Left ventricle myocardium inferior (tissue), 1 donor: Measurements from ENCODE around the gene CDH4. TPM values are rescaled to one million over a fixed set of nuclear protein-coding genes. Genes with fewer than 3 reads are reported as not detected.

Experiments
- DNase-seq: peaks from one replicate; pipeline ENCODE4 v3.0.0-alpha.2; 2020
- H3K27ac ChIP-seq: fragments of 200-600 bp; replicated peaks from 2 replicates; pipeline ENCODE4 v1.8.0; 2021
- H3K27me3 ChIP-seq: fragments of 200-600 bp; 2 replicates; pipeline ENCODE4 v1.8.0; 2021; ENCODE audit warnings: low read depth
- H3K36me3 ChIP-seq: fragments of 200-600 bp; 2 replicates; pipeline ENCODE4 v1.8.0; 2021
- H3K4me1 ChIP-seq: fragments of 200-600 bp; 2 replicates; pipeline ENCODE4 v1.8.0; 2021
- H3K4me3 ChIP-seq: fragments of 200-600 bp; 2 replicates; pipeline ENCODE4 v1.8.0; 2021; ENCODE audit warnings: mild to moderate bottlenecking, moderate library complexity
- H3K9me3 ChIP-seq: fragments of 200-600 bp; replicated peaks from 2 replicates; pipeline ENCODE4 v1.8.0; 2021
- intact Hi-C: fragments of 100-400 bp; cut with micrococcal nuclease; formaldehyde crosslinking; loops from one replicate; pipeline ENCODE4 v1.11.0; 2022
- total RNA-seq: library from RNA; stranded (reverse); fragmentation: NEBNext Ultra II Directional; extraction: Animal tissue kit (Norgen Biotek cat#: 25700); gene quantifications from one replicate; pipeline ENCODE4 v1.2.1, GENCODE V29; 2021
- TF ChIP-seq, protein P1 (sequence below): fragments of 200-600 bp; IDR thresholded peaks from 2 replicates; pipeline ENCODE4 v1.8.0; 2021; ENCODE audit warnings: antibody characterized with exemption, mild to moderate bottlenecking, borderline replicate concordance
- donor health status: DM: no; HTN: yes; CAD: no; lungs with severe emphysema.

Gene CDH4
- total RNA-seq, 1 donor from 2014 or later = 0.05 TPM

DNA sequence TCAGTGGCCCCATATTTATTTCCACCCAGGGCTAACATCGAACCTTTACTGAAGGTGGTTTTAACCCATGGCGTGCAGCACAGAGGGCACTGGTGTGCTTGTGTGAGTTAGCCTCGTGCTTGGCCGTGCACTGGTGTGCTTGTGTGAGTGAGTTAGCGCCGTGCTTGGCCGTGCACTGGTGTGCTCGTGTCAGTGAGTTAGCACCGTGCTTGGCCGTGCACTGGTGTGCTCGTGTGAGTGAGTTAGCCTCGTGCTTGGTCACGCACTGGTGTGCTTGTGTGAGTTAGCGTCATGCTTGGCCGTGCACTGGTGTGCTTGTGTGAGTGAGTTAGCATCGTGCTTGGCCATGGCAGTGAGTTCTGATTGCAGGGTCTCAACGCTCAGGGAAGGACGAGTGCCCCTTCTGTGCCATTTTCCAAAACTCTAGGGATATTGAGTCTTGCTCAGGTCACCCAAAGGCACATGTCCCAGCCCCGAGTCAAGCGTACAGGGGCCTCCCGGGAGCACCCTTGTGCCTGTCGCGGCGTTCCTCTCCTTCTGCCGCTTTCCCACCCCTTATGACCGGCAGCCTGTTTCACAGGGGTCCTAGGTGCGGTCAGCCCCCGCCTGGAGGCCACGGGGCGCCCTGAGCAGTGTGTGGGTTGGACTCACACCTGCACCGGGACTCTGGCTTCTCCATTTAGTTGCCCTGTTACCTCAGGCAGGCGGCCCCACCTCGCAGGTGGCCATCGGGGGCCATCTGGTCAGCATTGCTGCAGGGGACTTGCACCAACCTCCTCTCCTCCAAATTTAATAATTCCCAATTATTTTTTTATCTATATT lies 399.1 kb downstream of the CDH4 start:
- Histone ChIP-seq H3K4me1 (no peaks in the 10 kb centered on the region), H3K4me3 (no peak overlapping the region), H3K36me3 (no peaks in the 10 kb centered on the region), H3K27me3 (peaks cover 66% of the 10 kb centered on the region), H3K9me3 (no peaks in the 10 kb centered on the region), H3K27ac (no peak overlapping the region)
- TF ChIP-seq, protein P1, sequence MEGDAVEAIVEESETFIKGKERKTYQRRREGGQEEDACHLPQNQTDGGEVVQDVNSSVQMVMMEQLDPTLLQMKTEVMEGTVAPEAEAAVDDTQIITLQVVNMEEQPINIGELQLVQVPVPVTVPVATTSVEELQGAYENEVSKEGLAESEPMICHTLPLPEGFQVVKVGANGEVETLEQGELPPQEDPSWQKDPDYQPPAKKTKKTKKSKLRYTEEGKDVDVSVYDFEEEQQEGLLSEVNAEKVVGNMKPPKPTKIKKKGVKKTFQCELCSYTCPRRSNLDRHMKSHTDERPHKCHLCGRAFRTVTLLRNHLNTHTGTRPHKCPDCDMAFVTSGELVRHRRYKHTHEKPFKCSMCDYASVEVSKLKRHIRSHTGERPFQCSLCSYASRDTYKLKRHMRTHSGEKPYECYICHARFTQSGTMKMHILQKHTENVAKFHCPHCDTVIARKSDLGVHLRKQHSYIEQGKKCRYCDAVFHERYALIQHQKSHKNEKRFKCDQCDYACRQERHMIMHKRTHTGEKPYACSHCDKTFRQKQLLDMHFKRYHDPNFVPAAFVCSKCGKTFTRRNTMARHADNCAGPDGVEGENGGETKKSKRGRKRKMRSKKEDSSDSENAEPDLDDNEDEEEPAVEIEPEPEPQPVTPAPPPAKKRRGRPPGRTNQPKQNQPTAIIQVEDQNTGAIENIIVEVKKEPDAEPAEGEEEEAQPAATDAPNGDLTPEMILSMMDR = no peak
- intact Hi-C loops = no loop called here
- DNase-seq = no peak

GRCh38 chr20:61652146-61652545 lies 400.1 kb downstream of the CDH4 start:
- DNase-seq = no peak
- TF ChIP-seq, protein P1 = no peak

DNA sequence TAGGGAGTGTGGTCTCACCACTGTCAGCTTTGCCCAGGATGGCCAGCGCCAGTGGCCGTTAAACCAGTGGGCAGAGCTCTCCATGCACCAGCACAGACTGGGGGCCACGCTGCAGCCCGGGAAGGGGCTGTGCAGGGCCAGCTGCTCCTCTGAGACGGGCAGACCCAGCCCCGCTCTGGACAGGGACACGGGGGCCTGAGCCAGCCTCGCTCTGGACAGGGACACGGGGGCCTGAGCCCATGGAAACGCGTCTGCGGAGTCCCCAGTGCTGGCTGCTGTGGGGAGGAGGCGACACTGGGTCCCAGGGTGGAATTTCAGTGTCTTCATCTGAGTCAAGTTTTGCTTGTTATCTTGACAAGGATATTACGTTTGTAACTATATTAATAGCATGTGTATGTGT lies 402.7 kb downstream of the CDH4 start:
- H3K9me3 ChIP-seq = no peaks in the 10 kb centered on the region
- intact Hi-C loops = no loop called here

More at GRCh38 chr20:61652146-61652545, 400.1 kb downstream of the CDH4 start:
- Histone ChIP-seq H3K36me3 (no peaks in the 10 kb centered on the region), H3K9me3 (no peaks in the 10 kb centered on the region), H3K4me3 (no peak overlapping the region), H3K27ac (no peak overlapping the region), H3K27me3 (peaks cover 61% of the 10 kb centered on the region), H3K4me1 (no peaks in the 10 kb centered on the region)
- intact Hi-C loops = no loop called here

GRCh38 chr20:61655591-61655990 lies 403.5 kb downstream of the CDH4 start:
- intact Hi-C loops = no loop called here
- DNase-seq = no peak
- H3K4me1 ChIP-seq = peaks cover 5% of the 10 kb centered on the region
- no peak overlapping the region for H3K27ac ChIP-seq
- peaks cover 38% of the 10 kb centered on the region for H3K27me3 ChIP-seq
- no peaks in the 10 kb centered on the region for H3K36me3 ChIP-seq
- H3K4me3 ChIP-seq = no peak overlapping the region
- TF ChIP-seq, protein P1 = no peak
- no peaks in the 10 kb centered on the region for H3K9me3 ChIP-seq

More for the DNA sequence above, 402.7 kb downstream of the CDH4 start:
- Histone ChIP-seq H3K27me3 (peaks cover 44% of the 10 kb centered on the region), H3K4me1 (no peaks in the 10 kb centered on the region), H3K27ac (no peak overlapping the region), H3K4me3 (no peak overlapping the region), H3K36me3 (no peaks in the 10 kb centered on the region)
- TF ChIP-seq, protein P1 = no peak
- DNase-seq = no peak

GRCh38 chr20:61656198-61656597 lies 404.1 kb downstream of the CDH4 start:
- no peaks in the 10 kb centered on the region for H3K36me3 ChIP-seq
- H3K4me3 ChIP-seq = no peak overlapping the region
- H3K4me1 ChIP-seq = peaks cover 5% of the 10 kb centered on the region
- H3K27ac ChIP-seq = no peak overlapping the region
- no peak for DNase-seq
- intact Hi-C loops = no loop called here
- TF ChIP-seq, protein P1 = no peak
- H3K9me3 ChIP-seq = no peaks in the 10 kb centered on the region
- peaks cover 32% of the 10 kb centered on the region for H3K27me3 ChIP-seq
